A673 (cell line): ENCODE measurements around the gene NFKBIZ. TPM values are rescaled to one million over a fixed set of nuclear protein-coding genes. Genes with fewer than 3 reads are reported as not detected.

Experiments
- BruUV-seq: library from RNA; stranded (reverse); fragments of 400-500 nt; replicated peaks from 2 replicates; lab custom pipeline; 2021; lab: Mats Ljungman, UMichigan
- CTCF ChIA-PET: fragments of 300-600 bp; sonication (Branson Sonifier 250); formaldehyde crosslinking; loops from one replicate; lab custom pipeline; 2022; ENCODE audit warnings: antibody characterized with exemption; lab: Charles Lee
- POLR2A ChIA-PET: fragments of 300-600 bp; sonication (Branson Sonifier 250); formaldehyde crosslinking; loops from one replicate; lab custom pipeline; 2022; ENCODE audit warnings: antibody characterized with exemption; ENCODE audit not compliant: low non-redundant PET; lab: Charles Lee
- DNase-seq: peaks from one replicate; pipeline ENCODE4 v3.0.0-alpha.2; 2015; ENCODE audit warnings: low spot score
- H3K27ac ChIP-seq: fragments of 200-600 bp; sonication (generic); 2 replicates; pipeline ENCODE4 v1.5.1; 2016; ENCODE audit warnings: mixed run types, low read depth, mild to moderate bottlenecking, mixed read lengths, antibody characterized with exemption, low read length; ENCODE audit not compliant: poor library complexity, severe bottlenecking
- H3K27me3 ChIP-seq: fragments of 200-600 bp; sonication (generic); replicated peaks from 2 replicates; pipeline ENCODE4 v1.6.1; 2017; ENCODE audit warnings: mixed run types, low read depth, mild to moderate bottlenecking, mixed read lengths, antibody characterized with exemption, low read length; ENCODE audit not compliant: insufficient read depth, poor library complexity
- H3K36me3 ChIP-seq: fragments of 200-600 bp; sonication (generic); 2 replicates; pipeline ENCODE4 v1.6.1; 2016; ENCODE audit warnings: mixed run types, mild to moderate bottlenecking, mixed read lengths, antibody characterized with exemption, low read length; ENCODE audit not compliant: insufficient read depth, poor library complexity, severe bottlenecking
- H3K4me1 ChIP-seq: fragments of 200-600 bp; sonication (generic); 2 replicates; pipeline ENCODE4 v1.6.1; 2017; ENCODE audit warnings: mixed run types, mild to moderate bottlenecking, mixed read lengths, antibody characterized with exemption, low read length; ENCODE audit not compliant: insufficient read depth, poor library complexity, severe bottlenecking
- H3K4me3 ChIP-seq: fragments of 200-600 bp; sonication (generic); 2 replicates; pipeline ENCODE4 v1.5.1; 2016; ENCODE audit warnings: low read depth, mixed run types, mild to moderate bottlenecking, mixed read lengths, low read length; ENCODE audit not compliant: poor library complexity, severe bottlenecking
- H3K9me3 ChIP-seq: fragments of 200-600 bp; sonication (generic); 2 replicates; pipeline ENCODE4 v1.6.1; 2016; ENCODE audit warnings: mixed run types, low read depth, mild to moderate bottlenecking, mixed read lengths, antibody characterized with exemption, low read length; ENCODE audit not compliant: poor library complexity, severe bottlenecking
- EZH2 ChIP-seq: fragments of 200-600 bp; sonication (generic); IDR thresholded peaks from 2 replicates; pipeline ENCODE4 v1.6.1; 2017; ENCODE audit warnings: borderline replicate concordance, low read depth, mild to moderate bottlenecking, mixed read lengths, antibody characterized with exemption, low read length; ENCODE audit not compliant: poor library complexity, severe bottlenecking
- intact Hi-C: fragments of 100-400 bp; cut with micrococcal nuclease; formaldehyde crosslinking; loops from one replicate; pipeline ENCODE4 v1.10.0; 2022; ENCODE audit not compliant: unreplicated experiment
- total RNA-seq: library from RNA; stranded (reverse); gene quantifications from 2 replicates; pipeline ENCODE4 v1.2.3, GENCODE V29; 2021
- TF ChIP-seq, protein P1 (sequence below): fragments of 300-800, 200-600 bp; sonication (generic); conservative IDR thresholded peaks from 2 replicates; pipeline ENCODE4 v1.5.1; 2017; ENCODE audit warnings: low read depth, mild to moderate bottlenecking, antibody characterized with exemption, low read length, moderate library complexity, mixed read lengths

NFKBIZ gene
- total RNA-seq, 1 experiment from 2014 or later: 15.1 TPM

DNA sequence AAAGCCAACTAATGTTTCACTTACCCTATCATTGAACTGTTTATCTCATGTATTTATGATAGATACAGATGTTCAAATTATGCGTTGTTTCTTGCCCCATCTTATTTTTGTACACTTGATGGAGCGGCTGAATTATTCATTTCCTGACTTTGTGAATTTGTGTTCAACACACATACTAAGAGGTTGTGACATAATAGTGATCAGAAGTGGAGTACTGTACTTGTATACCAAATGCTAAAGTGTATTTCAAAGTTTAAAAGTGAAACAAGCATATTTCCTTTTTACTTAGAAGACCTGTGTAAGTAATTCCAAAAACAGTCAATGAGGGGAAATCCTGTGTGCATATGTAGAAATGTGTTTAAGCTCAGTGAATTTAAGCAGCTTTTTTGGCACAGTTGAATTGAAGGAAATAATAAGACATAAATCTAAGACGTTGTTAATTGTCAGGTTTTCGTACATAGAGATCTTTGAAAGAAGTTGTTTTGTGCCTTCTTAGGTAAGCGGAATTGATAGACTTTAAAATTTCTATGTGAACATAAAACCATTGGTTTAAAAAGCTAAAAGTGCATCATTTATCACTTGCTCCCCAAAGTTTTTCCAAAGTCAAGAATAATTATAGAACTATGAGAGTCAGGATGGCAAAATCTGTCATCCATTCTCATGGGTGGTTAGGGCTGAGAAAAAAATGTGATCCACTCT lies 1.9 kb downstream of the NFKBIZ start:
- no peaks in the 10 kb centered on the region for H3K9me3 ChIP-seq
- H3K36me3 ChIP-seq: peaks cover 42% of the 10 kb centered on the region
- BruUV-seq: no TSS peak
- peak overlapping the region; percentile 87 for H3K27ac ChIP-seq
- ChIA-PET POLR2A (no interaction called here), CTCF (no interaction called here)
- TF ChIP-seq, protein P1, sequence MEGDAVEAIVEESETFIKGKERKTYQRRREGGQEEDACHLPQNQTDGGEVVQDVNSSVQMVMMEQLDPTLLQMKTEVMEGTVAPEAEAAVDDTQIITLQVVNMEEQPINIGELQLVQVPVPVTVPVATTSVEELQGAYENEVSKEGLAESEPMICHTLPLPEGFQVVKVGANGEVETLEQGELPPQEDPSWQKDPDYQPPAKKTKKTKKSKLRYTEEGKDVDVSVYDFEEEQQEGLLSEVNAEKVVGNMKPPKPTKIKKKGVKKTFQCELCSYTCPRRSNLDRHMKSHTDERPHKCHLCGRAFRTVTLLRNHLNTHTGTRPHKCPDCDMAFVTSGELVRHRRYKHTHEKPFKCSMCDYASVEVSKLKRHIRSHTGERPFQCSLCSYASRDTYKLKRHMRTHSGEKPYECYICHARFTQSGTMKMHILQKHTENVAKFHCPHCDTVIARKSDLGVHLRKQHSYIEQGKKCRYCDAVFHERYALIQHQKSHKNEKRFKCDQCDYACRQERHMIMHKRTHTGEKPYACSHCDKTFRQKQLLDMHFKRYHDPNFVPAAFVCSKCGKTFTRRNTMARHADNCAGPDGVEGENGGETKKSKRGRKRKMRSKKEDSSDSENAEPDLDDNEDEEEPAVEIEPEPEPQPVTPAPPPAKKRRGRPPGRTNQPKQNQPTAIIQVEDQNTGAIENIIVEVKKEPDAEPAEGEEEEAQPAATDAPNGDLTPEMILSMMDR: no peak
- TF ChIP-seq EZH2: no peak
- H3K27me3 ChIP-seq: no peaks in the 10 kb centered on the region
- H3K4me3 ChIP-seq: peak overlapping the region; percentile 89
- intact Hi-C loops: no loop called here
- H3K4me1 ChIP-seq: peaks cover 18% of the 10 kb centered on the region
- DNase-seq: peak; percentile 10

DNA sequence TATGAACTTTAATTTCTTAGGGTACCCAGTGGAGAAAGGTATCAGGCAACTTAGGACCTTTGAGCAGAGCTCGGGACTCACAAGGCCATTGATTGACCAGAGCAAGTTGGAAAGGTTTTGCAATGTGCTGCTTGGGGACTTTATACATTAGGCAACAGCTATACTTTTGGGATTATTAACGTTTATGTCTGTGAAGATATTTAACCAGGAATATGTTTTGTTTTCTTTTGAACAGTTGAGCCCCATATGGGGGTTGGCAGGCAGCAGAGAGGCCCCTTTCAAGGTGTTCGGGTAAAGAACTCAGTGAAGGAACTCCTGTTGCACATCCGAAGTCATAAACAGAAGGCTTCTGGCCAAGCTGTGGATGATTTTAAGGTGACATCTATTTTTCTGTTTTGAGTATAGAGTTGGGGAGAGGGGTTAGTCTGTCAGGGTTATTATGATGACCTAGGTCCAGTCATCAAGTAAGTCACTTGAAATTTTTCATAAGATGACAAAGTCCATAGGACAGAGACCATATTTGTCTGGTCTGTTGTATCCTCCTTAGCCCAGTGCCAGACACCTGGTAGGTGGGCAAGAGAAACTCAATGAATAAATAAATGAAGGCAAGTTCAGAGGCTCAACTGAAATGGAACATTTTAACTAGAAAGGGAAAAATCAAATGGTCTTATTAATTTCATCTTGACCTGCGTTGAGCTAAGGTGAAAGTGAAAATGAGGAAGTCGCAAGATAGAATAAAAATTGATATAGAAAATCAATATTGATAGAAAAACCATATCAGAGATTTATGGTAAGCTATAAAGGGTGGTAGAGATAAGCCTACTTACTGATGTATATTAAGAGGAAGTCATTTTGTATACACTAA lies 2.8 kb downstream of the NFKBIZ start:
- Histone ChIP-seq H3K9me3 (no peaks in the 10 kb centered on the region), H3K27ac (no peak overlapping the region), H3K36me3 (peaks cover 51% of the 10 kb centered on the region), H3K4me3 (peak overlapping the region; percentile 89), H3K27me3 (no peaks in the 10 kb centered on the region), H3K4me1 (peaks cover 18% of the 10 kb centered on the region)
- intact Hi-C loops: no loop called here
- no TSS peak for BruUV-seq
- no peak for TF ChIP-seq EZH2
- TF ChIP-seq, protein P1: no peak
- CTCF ChIA-PET: no interaction called here
- POLR2A ChIA-PET: no interaction called here
- DNase-seq: no peak

DNA sequence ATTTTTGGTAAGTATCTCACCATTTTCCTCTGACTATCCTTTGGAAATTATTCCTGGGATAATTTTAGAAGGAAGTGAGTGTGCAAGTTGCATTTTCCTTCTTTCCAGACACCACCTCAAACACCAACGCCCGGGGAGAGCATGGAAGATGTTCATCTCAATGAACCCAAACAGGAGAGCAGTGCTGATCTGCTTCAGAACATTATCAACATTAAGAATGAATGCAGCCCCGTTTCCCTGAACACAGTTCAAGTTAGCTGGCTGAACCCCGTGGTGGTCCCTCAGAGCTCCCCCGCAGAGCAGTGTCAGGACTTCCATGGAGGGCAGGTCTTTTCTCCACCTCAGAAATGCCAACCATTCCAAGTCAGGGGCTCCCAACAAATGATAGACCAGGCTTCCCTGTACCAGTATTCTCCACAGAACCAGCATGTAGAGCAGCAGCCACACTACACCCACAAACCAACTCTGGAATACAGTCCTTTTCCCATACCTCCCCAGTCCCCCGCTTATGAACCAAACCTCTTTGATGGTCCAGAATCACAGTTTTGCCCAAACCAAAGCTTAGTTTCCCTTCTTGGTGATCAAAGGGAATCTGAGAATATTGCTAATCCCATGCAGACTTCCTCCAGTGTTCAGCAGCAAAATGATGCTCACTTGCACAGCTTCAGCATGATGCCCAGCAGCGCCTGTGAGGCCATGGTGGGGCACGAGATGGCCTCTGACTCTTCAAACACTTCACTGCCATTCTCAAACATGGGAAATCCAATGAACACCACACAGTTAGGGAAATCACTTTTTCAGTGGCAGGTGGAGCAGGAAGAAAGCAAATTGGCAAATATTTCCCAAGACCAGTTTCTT lies 3.9 kb downstream of the NFKBIZ start:
- Histone ChIP-seq H3K9me3 (no peaks in the 10 kb centered on the region), H3K27ac (no peak overlapping the region), H3K36me3 (peaks cover 62% of the 10 kb centered on the region), H3K4me1 (peaks cover 18% of the 10 kb centered on the region), H3K27me3 (no peaks in the 10 kb centered on the region), H3K4me3 (no peak overlapping the region)
- BruUV-seq: no TSS peak
- ChIA-PET CTCF (no interaction called here), POLR2A (interaction anchor here (0.6 kb wide), 2 partner anchors 29 to 39 kb away, joined by 3 to 7 read pairs; no protein-coding TSS in a partner anchor)
- intact Hi-C loops: no loop called here
- TF ChIP-seq, protein P1: no peak
- TF ChIP-seq EZH2: no peak
- no peak for DNase-seq
